Epidermal melanocyte (primary cell): ENCODE measurements around the gene TUBA4B.
"Not testable (repeated sequence)": the region's sequence is repeated elsewhere in the genome, so short reads cannot be mapped to it uniquely, and the experiment has no call there.

Experiments used
- DNase-seq: peaks from one replicate; pipeline ENCODE4 v3.0.0; 2011; ENCODE audit warnings: low spot score; ENCODE audit not compliant: insufficient read length

TUBA4B gene

GRCh38 chr2:219273937-219274336 is 20.9 kb downstream of the TUBA4B start:
- no peak for DNase-seq

- DNase-seq = no peak
Observed at GRCh38 chr2:219274361-219274921, 21.4 kb downstream of the TUBA4B start.

- DNase-seq = peak; percentile 60
Observed at GRCh38 chr2:219277703-219278654, 24.9 kb downstream of the TUBA4B start.

- DNase-seq = no peak
Observed at GRCh38 chr2:219278655-219279150, 25.7 kb downstream of the TUBA4B start.

- peak; percentile 99 for DNase-seq
Observed at GRCh38 chr2:219279151-219279915, 26.3 kb downstream of the TUBA4B start, which contains the start of gene DNAJB2. DNAJB2 (plus strand) TSS chr2:219279366; CDS start chr2:219279834, 468 bp downstream.

GRCh38 chr2:219279916-219280516 is 27.0 kb downstream of the TUBA4B start:
- no peak for DNase-seq

- no peak for DNase-seq
Observed at GRCh38 chr2:219280651-219281050, 27.6 kb downstream of the TUBA4B start.

GRCh38 chr2:219281588-219281987 is 28.5 kb downstream of the TUBA4B start:
- DNase-seq = no peak

- no peak for DNase-seq
Observed at GRCh38 chr2:219282375-219282774, 29.3 kb downstream of the TUBA4B start.

GRCh38 chr2:219282943-219283581 is 30.0 kb downstream of the TUBA4B start:
- no peak for DNase-seq

- no peak for DNase-seq
Observed at GRCh38 chr2:219284501-219285372, 31.7 kb downstream of the TUBA4B start.

- DNase-seq = no peak
Observed at GRCh38 chr2:219285373-219285735, 32.3 kb downstream of the TUBA4B start.

GRCh38 chr2:219285894-219286425 is 32.9 kb downstream of the TUBA4B start:
- DNase-seq = no peak

- no peak for DNase-seq
Observed at GRCh38 chr2:219286436-219287115, 33.5 kb downstream of the TUBA4B start.

- not testable (repeated sequence) for DNase-seq
Observed at GRCh38 chr2:219287116-219287440, 34.0 kb downstream of the TUBA4B start.

GRCh38 chr2:219287580-219288265 is 34.7 kb downstream of the TUBA4B start:
- no peak for DNase-seq

GRCh38 chr2:219289195-219289536 is 36.1 kb downstream of the TUBA4B start:
- DNase-seq = no peak

GRCh38 chr2:219289537-219290361 is 36.7 kb downstream of the TUBA4B start:
- peak; percentile 75 for DNase-seq
